ENCODE measurements around the gene KIF16B.

KIF16B gene

GRCh38 chr20:16555754-16556153 lies 17.5 kb downstream of the KIF16B start:
- FAIRE-seq (no peak), DNase-seq (ENCODE audit: extremely low spot score, insufficient read length, low read depth) (no peak)

DNA sequence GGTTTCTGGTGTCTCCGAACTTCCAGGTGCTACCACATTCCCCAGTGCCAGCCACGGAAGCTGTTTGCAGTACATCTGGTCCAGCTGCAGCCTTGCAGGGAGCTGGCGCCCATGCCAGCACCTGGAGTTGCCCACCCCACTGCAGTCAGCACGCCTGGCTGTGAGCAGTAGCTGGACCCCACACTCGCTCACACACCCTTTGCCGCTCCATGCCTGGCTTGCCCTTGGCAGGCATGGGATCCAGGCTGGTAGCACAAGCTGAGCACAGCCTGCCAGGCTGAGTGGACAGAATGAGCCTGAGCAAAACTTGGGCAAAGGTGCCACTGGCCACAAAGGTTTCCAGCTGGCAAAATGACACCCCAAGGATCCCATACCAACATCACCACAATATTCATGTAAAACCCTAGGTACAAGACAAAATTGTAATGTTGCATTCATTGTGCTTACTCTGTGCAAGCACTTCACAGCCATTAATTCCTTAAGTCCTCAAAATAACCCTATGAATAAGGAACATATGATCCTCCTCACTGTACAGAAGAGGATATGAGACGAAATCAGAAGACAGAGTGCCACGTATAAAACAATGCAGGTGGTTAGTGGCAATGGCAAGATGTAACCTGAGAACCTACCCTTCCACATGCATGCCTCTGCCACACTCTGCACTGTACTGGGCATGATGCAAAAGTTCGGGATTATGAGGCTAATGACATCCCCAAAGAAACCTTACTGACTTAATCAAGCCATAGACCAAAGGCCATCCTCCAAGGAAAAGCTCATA lies 18.3 kb downstream of the KIF16B start:
- no peak for FAIRE-seq
- DNase-seq (ENCODE audit: extremely low spot score, insufficient read length, low read depth): no peak

DNA sequence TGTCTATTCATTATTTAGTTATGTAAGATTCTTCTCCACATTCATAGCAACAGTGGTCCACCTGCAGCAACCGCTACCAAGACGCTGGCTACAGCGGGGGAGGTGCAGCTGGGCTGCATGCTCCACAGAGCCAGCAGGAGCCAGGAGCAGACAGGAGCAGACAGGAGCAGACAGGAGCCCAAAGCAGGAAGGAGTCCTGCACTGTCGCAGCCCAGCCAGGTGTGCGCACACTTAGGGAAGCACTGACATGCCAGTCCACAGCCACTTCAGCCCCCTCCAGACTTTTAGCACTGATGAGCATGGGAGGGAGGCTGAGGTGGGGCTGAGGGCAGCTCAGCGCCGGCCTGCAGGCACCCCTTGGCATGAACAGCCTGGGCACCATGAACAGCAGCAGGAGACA lies 19.6 kb downstream of the KIF16B start:
- no peak for FAIRE-seq
- no peak for DNase-seq (ENCODE audit: extremely low spot score, insufficient read length, low read depth)

DNA sequence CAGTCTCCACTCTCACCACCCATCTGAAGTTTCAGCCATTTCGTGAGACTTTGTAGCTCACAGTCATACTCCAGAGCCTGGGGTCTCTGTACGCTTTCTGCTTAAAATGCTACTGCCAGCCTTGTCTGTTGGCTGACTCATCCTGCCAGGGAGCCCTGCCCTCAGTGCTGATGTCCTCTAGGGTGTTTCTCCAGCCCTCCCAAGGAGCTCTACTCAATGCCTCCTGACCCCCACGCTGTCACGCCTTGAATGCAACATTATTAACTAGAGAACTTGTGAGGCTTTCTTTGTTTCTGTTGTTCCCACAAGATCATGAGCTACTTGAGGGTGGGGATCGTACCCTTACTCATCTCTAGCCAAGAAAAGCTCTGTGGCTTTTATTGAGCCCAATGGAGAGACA lies 20.1 kb downstream of the KIF16B start:
- no peak for DNase-seq (ENCODE audit: extremely low spot score, insufficient read length, low read depth)

GRCh38 chr20:16552015-16552414 lies 21.2 kb downstream of the KIF16B start:
- FAIRE-seq (no peak), DNase-seq (ENCODE audit: extremely low spot score, insufficient read length, low read depth) (no peak)

More for the DNA sequence above, 20.1 kb downstream of the KIF16B start:
- FAIRE-seq: no peak

DNA sequence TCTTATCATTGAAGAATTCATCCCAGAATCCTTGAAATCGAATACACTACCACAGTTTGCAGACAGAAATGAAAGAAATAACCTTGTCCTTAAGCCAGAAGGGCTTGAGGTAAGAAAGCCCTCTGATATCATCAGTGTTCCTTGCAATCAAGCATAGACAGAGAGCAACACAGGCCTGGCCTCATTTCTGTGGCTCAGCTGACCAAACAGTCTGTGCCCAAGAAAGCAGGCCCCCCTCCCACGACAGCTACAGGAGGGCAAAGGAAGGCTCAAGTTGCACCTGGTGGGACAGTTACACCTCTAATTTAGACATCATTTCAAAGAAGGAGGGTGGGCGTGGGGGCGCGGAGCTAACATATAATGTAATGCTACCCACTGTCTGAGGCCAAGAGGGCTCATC lies 21.6 kb downstream of the KIF16B start:
- DNase-seq (ENCODE audit: extremely low spot score, insufficient read length, low read depth) (no peak), FAIRE-seq (no peak)

DNA sequence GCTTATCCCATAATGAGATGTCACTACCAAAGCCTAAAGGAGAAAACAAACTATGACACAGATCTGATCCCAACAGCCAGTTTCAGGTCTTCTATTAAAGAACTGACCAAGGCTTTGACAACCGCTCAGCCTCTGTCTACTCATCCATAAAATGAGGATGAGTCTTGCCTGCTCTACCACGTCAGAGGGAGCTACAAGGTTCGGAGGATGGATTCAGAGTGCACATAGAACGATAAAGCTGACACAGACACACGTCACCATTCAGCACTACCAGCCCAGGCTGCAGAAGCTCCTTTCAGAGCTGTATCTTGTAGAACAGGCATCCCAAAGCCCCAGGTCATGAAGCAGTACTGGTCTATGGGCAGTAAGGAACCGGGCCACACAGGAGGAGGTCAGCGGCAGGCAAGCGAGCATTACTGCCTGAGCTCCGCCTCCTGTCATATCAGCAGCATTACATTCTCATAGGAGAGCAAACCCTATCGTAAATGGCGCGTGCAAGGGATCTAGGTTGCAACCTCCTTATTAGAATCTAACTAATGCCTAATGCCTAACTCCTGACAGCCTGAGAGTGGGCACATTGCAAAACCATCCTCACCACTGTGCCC lies 25.1 kb downstream of the KIF16B start:
- no peak for FAIRE-seq
- DNase-seq (ENCODE audit: extremely low spot score, insufficient read length, low read depth): no peak

DNA sequence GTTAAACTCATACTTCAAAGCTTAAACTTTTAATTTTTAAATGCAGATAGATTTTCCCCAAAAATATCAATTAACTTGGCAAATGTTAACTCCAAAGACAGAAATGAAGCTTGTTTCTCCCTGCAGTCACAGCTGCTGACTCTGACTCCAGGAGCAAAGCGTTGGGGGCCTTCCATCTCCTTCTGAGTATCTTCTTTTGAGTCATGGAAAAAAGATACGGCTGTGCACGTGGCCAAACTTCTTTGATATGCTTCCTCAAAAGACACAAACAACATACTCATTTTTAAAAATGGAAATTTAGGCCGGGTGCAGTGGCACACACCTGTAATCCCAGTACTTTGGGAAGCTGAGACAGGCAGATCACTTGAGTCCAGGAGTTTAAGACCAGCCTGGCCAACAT lies 28.3 kb downstream of the KIF16B start:
- FAIRE-seq: no peak
- no peak for DNase-seq (ENCODE audit: extremely low spot score, insufficient read length, low read depth)

DNA sequence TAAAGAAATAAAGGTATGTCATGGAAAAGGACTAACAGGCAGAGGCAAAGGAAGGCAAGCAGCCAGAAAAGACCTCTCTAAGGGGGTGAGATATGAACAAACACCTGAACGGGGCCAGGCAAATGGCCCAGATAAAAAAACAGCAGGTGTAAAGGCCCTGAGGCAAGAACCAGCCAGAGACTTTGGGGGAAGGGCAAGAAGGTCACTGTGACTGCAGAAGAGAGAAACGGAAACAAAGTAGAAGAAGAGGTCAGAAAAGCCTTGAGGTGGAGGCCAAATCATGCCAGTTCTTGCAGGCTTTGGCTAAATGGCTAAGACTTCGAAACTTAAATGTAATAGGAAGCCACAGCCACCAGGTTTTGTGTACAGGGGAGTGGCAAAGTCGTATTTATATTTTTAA lies 30.8 kb downstream of the KIF16B start:
- FAIRE-seq (no peak), DNase-seq (ENCODE audit: extremely low spot score, insufficient read length, low read depth) (no peak)

- DNase-seq (ENCODE audit: extremely low spot score, insufficient read length, low read depth) (no peak), FAIRE-seq (no peak)
Observed at GRCh38 chr20:16541878-16542277, 31.4 kb downstream of the KIF16B start.

GRCh38 chr20:16541226-16541625 lies 32.0 kb downstream of the KIF16B start:
- FAIRE-seq: no peak
- DNase-seq (ENCODE audit: extremely low spot score, insufficient read length, low read depth): no peak

DNA sequence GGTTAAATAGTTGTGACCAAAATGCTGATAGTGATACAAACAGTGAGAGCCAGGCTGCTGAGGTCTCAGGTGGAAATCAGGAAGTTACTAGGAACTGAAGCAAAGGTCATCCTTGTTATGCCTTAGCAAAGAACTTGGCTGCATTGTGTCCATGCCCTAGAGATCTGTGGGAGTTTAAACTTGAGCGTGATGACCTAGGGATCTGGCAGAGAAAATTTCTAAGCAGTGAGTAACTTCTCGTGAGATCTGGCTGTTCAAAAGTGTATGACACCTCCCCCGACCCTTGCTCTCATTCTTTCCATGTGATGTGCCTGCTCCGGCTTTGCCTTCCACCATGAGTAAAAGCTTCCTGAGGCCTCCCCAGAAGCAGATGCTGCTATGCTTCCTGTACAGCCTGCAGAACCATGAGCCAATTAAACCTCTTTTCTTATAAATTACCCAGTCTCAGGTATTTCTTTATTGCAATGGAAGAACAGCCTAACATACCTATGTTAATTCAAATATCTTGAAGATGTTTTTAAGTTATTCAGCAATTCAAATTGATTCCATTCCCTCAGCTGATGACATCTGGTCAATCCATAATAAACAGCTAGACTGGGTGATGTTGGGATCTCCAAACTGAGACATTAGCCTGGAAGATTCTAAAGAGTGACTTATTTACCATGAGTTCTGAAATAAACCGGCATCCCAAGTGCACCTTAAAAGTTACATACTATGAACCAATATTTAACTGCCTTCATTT lies 33.8 kb downstream of the KIF16B start:
- no peak for DNase-seq (ENCODE audit: extremely low spot score, insufficient read length, low read depth)
- FAIRE-seq: no peak

GRCh38 chr20:16538779-16539178 lies 34.5 kb downstream of the KIF16B start:
- no peak for FAIRE-seq
- DNase-seq (ENCODE audit: extremely low spot score, insufficient read length, low read depth): no peak

DNA sequence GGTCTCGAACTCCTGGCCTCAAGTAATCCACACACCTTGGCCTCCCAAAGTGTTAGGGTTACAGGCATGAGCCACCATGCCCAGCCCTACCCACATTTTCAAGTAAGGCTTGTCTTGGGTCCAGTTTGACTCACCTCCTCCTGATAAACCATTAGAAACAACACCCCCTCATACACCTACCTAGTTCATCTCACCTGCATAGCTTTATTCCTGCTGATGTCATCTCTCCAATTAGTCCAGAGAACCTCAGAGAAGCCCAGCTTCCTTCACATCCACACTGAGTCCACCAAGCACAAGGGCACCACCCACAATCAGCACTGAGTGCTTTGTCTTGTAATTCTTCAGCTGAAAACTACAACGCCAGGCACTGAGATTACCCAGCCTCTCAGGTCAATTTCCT lies 35.3 kb downstream of the KIF16B start:
- FAIRE-seq: no peak
- DNase-seq (ENCODE audit: extremely low spot score, insufficient read length, low read depth): no peak

DNA sequence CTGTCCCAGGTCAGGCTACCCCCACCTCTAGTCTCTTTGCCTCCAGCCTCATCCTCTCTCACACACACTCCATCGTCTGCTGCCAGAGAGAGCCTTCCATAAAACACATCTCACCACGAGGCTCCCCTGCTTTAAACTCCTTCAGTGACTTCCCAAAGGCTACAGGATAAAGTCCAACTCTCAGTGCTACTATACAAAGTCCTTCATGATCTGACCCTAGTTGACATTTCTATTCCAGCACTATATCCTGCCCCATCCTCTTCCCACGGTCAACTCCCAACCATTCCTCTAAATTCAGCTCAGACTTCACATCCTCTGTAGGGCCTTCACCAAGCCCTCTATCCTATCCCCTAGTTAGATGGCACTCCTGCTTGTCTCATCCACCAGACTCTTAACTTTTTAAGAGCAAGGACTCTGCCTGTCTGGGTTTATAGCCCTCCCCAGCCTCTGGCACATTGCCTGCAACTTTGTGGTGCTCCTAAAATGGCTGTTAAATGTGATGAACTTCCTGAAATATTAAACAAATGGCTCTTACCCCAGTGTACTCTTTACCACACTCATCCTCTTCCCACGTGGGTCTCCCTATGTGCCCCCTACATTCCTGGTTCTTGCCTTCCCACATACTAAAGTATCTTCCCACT lies 36.1 kb downstream of the KIF16B start:
- FAIRE-seq: no peak
- no peak for DNase-seq (ENCODE audit: extremely low spot score, insufficient read length, low read depth)

GRCh38 chr20:16535277-16535676 lies 38.0 kb downstream of the KIF16B start:
- DNase-seq (ENCODE audit: extremely low spot score, insufficient read length, low read depth) (no peak), FAIRE-seq (no peak)

GRCh38 chr20:16533502-16533901 lies 39.7 kb downstream of the KIF16B start:
- no peak for FAIRE-seq
- no peak for DNase-seq (ENCODE audit: extremely low spot score, insufficient read length, low read depth)

GRCh38 chr20:16531485-16531884 lies 41.8 kb downstream of the KIF16B start:
- FAIRE-seq: no peak
- DNase-seq (ENCODE audit: extremely low spot score, insufficient read length, low read depth): no peak

- DNase-seq (ENCODE audit: extremely low spot score, insufficient read length, low read depth) (no peak), FAIRE-seq (no peak)
Observed at GRCh38 chr20:16530201-16530681, 43.0 kb downstream of the KIF16B start.

- no peak for FAIRE-seq
- no peak for DNase-seq (ENCODE audit: extremely low spot score, insufficient read length, low read depth)
Observed at GRCh38 chr20:16528078-16528477, 45.2 kb downstream of the KIF16B start.

DNA sequence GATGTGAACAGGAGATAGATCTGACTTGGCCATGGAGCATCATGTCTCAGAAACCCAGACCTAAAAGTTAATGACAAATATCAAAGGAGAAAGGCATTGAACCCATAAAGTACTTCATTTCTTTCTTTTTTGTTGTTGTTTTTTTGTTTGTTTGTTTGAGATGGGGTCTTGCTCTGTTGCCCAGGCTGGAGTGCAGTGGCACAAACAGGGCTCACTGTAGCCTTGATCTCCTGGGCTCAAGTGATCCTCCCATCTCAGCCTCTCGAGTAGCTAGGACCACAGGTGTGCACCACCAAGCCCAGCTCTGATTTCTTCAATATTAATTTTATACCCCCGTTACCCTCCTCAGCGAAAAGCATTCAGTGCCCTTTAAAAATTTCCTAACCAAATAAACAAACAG lies 45.8 kb downstream of the KIF16B start:
- DNase-seq (ENCODE audit: extremely low spot score, insufficient read length, low read depth) (no peak), FAIRE-seq (no peak)
